Suppressor macrophage treated with lipopolysaccharide for 1 hour (primary cell): ENCODE results near the gene HECTD4.
"Not testable (repeated sequence)": the region's sequence is repeated elsewhere in the genome, so short reads cannot be mapped to it uniquely, and the experiment has no call there.

ENCODE experiments used
- DNase-seq, 3 donors: peaks; one replicate each; pipeline ENCODE4 v3.0.0-alpha.2; 2020 to 2022

Gene HECTD4

DNA sequence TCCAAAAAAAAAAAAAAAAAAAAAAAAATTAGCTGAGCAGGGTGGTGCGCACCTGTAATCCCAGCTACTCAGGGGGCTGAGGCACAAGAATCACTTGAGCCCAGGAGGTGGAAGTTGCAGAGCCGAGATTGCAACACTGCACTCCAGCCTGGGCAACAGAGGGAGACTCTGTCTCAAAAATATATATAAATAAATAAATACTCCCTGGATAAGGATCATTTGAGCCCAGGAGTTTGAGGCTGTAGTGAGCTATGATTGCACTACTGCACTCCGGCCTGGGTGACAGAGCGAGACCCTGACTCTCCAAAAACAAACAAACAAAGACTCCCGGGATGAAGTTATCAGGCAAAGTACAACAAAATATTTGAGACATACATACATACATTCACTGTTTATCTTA is 270.3 kb downstream of the HECTD4 start:
- no peak for DNase-seq

DNA sequence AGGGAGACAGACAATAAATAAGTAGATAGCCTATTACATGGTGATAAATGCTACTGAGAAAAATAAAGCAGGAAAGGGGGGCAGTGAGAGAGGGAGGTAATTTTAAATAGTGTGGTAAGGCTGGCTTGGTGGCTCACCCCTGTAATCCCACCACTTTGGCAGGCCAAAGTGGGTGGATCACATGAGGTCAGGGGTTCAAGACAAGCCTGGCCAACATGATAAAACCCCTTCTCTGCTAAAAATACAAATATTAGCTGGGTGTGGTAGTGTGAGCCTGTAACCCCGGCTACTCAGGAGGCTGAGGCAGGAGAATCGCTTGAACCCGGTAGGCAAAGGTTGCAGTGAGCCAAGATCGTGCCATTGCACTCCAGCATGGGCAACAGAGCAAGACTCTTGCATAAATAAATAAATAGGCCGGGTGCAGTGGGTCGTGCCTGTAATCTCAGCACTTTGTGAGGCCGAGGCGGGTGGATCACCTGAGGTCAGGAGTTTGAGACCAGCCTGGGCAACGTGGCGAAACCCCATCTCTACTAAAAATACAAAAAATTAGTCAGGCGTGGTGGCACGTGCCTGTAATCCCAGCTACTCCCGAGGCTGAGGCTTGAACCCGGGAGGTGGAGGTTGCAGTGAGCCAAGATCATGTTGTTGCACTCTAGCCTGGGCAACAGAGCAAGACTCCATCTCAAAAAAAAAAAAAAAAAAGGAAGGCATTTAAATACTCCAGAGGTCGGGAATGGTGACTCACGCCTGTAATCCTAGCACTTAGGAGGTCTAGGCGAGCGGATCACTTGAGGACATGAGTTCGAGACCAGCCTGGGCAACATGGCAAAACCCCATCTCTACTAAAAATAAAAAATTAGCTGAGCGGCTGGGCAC is 271.2 kb downstream of the HECTD4 start:
- DNase-seq: not testable (repeated sequence)
